Naive thymus-derived CD4-positive, alpha-beta T cell (primary cell): ENCODE data around the gene MAP3K7. TPM values are rescaled to one million over a fixed set of nuclear protein-coding genes. Genes with fewer than 3 reads are reported as not detected.

Experiments used
- ATAC-seq: fragments of 150-1000 bp; cut with Tn5 transposase; 2 replicates; pipeline ENCODE4 v1.10.0; 2021; ENCODE audit warnings: mild to moderate bottlenecking, moderate library complexity
- CTCF ChIA-PET: fragments of 350-600 bp; sonication (Branson Sonifier 250); formaldehyde crosslinking; loops from one replicate; lab custom pipeline; 2021; ENCODE audit warnings: antibody characterized with exemption; lab: Charles Lee
- POLR2A ChIA-PET: fragments of 350-600 bp; sonication (Branson Sonifier 250); formaldehyde crosslinking; loops from one replicate; lab custom pipeline; 2021; ENCODE audit warnings: antibody characterized with exemption, inconsistent platforms; lab: Charles Lee
- DNase-seq, 9 donors: peaks; one replicate each; pipeline versions ENCODE4 v3.0.0 to v3.0.0-alpha.2; 2020 to 2022; ENCODE audit warnings: mixed read lengths in 1 of 9
- H3K27ac ChIP-seq: one replicate; pipeline ENCODE4 v1.7.0; 2013; ENCODE audit warnings: mild to moderate bottlenecking, low read depth, low read length, moderate library complexity
- H3K27me3 ChIP-seq, 2 donors: one replicate each; pipeline ENCODE4 v1.7.0; 2013; ENCODE audit warnings: low read length in 2 of 2, mild to moderate bottlenecking in 2 of 2, moderate library complexity in 2 of 2; ENCODE audit not compliant: control insufficient read depth in 2 of 2, insufficient read depth in 2 of 2
- H3K36me3 ChIP-seq, 3 experiments: 1 replicate in 2 of 3; 2 replicates in 1 of 3; pipeline ENCODE4 v1.7.0; 2013; ENCODE audit warnings: low read length in 3 of 3, mild to moderate bottlenecking in 3 of 3, moderate library complexity in 1 of 3; ENCODE audit not compliant: insufficient read depth in 3 of 3, control insufficient read depth in 2 of 3
- H3K4me1 ChIP-seq, 2 donors: one replicate each; pipeline ENCODE4 v1.7.0; 2013; ENCODE audit warnings: low read length in 2 of 2, mild to moderate bottlenecking in 2 of 2, moderate library complexity in 1 of 2; ENCODE audit not compliant: control insufficient read depth in 2 of 2, insufficient read depth in 2 of 2
- H3K4me3 ChIP-seq: 2 replicates; pipeline ENCODE4 v1.7.0; 2013; ENCODE audit warnings: mild to moderate bottlenecking, low read length
- H3K9me3 ChIP-seq, 3 experiments: 1 replicate in 2 of 3; 2 replicates in 1 of 3; pipeline ENCODE4 v1.7.0; 2013; ENCODE audit warnings: low read length in 3 of 3; ENCODE audit not compliant: control insufficient read depth in 2 of 3
- H3K27ac Mint-ChIP-seq, 9 donors: one replicate each; pipeline ENCODE4 v1.8.0; 2020 to 2022; ENCODE audit warnings: mixed read lengths in 9 of 9, mild to moderate bottlenecking in 8 of 9, moderate library complexity in 5 of 9, inconsistent platforms in 2 of 9
- H3K27me3 Mint-ChIP-seq, 5 donors: one replicate each; pipeline ENCODE4 v1.8.0; 2021 to 2022; ENCODE audit warnings: mixed read lengths in 5 of 5, mild to moderate bottlenecking in 1 of 5
- H3K36me3 Mint-ChIP-seq, 5 donors: one replicate each; pipeline ENCODE4 v1.8.0; 2020 to 2022; ENCODE audit warnings: mixed read lengths in 5 of 5, mild to moderate bottlenecking in 3 of 5, inconsistent platforms in 1 of 5
- H3K4me1 Mint-ChIP-seq, 7 donors: one replicate each; pipeline ENCODE4 v1.8.0; 2020 to 2022; ENCODE audit warnings: mixed read lengths in 7 of 7, mild to moderate bottlenecking in 3 of 7, inconsistent platforms in 1 of 7
- H3K4me3 Mint-ChIP-seq, 10 donors: one replicate each; pipeline ENCODE4 v1.8.0; 2020 to 2022; ENCODE audit warnings: mild to moderate bottlenecking in 10 of 10, mixed read lengths in 10 of 10, moderate library complexity in 6 of 10, inconsistent platforms in 2 of 10
- H3K9me3 Mint-ChIP-seq, 11 donors: one replicate each; pipeline ENCODE4 v1.8.0; 2020 to 2022; ENCODE audit warnings: mixed read lengths in 11 of 11, mild to moderate bottlenecking in 4 of 11, inconsistent platforms in 1 of 11, moderate library complexity in 1 of 11
- intact Hi-C, 2 donors: fragments of 100-400 bp; cut with micrococcal nuclease; formaldehyde crosslinking; loops; one replicate each; pipeline ENCODE4 v1.15.1; 2023
- polyA plus RNA-seq, 2 donors: library from polyadenylated mRNA; unstranded; fragments of 300-500 nt; fragmentation: Illumina TruSeq; gene quantifications; one replicate each; pipeline ENCODE4 v1.2.3, GENCODE V29; 2021
- total RNA-seq, 6 experiments: library from RNA in 5 of 6; stranded (reverse) in 5 of 6; gene quantifications; 1 replicate in 5 of 6; 2 replicates in 1 of 6; pipeline ENCODE4 v1.2.3 and lab custom pipeline; 2021 to 2026

Gene MAP3K7
- total and polyA plus RNA-seq, 7 experiments from 2014 or later = 15.8 to 38.5 (median 25.4) TPM

- no peaks in the 10 kb centered on the region for H3K9me3 ChIP-seq
- POLR2A ChIA-PET = no interaction called here
These were observed 24.1 kb upstream of the MAP3K7 start for GRCh38 chr6:90610751-90611542.

GRCh38 chr6:90610301-90610750 is 23.5 kb upstream of the MAP3K7 start:
- ATAC-seq (no peak), DNase-seq (no peak)
- peaks cover 11 to 16% (median 13%) of the 10 kb centered on the region in 7 donors for H3K4me1 Mint-ChIP-seq
- peaks cover 0 to 3% (median 0%) of the 10 kb centered on the region in 11 donors for H3K9me3 Mint-ChIP-seq
- peaks cover 49 to 75% (median 60%) of the 10 kb centered on the region in 5 donors for H3K27me3 Mint-ChIP-seq
- no peaks in the 10 kb centered on the region for H3K36me3 Mint-ChIP-seq
- H3K4me3 Mint-ChIP-seq = peak overlapping the region; percentile 80 to 92 (median 88)
- peak overlapping the region in 2 of 9 donors; percentile 0 to 5 for H3K27ac Mint-ChIP-seq
- peaks cover 5 to 13% of the 10 kb centered on the region in 2 donors for H3K27me3 ChIP-seq
- peaks cover 4 to 7% of the 10 kb centered on the region in 2 donors for H3K4me1 ChIP-seq
- no peaks in the 10 kb centered on the region for H3K9me3 ChIP-seq
- H3K4me3 ChIP-seq = peak overlapping the region; percentile 65
- no peak overlapping the region for H3K27ac ChIP-seq
- POLR2A ChIA-PET = no interaction called here
- CTCF ChIA-PET = no interaction called here
- intact Hi-C loops = no loop called here
- H3K36me3 ChIP-seq = no peaks in the 10 kb centered on the region

More at GRCh38 chr6:90610751-90611542, 24.1 kb upstream of the MAP3K7 start:
- peak overlapping the region in 2 of 9 donors; percentile 5 to 35 for H3K27ac Mint-ChIP-seq
- H3K27me3 ChIP-seq = peaks cover 5 to 13% of the 10 kb centered on the region in 2 donors
- peak; percentile 56 for ATAC-seq
- peak overlapping the region; percentile 82 to 92 (median 89) for H3K4me3 Mint-ChIP-seq
- peaks cover 0 to 3% (median 0%) of the 10 kb centered on the region in 11 donors for H3K9me3 Mint-ChIP-seq
- H3K27me3 Mint-ChIP-seq = peaks cover 54 to 76% (median 64%) of the 10 kb centered on the region in 5 donors
- CTCF ChIA-PET = no interaction called here
- no peaks in the 10 kb centered on the region for H3K36me3 ChIP-seq
- H3K4me1 Mint-ChIP-seq = peaks cover 11 to 16% (median 13%) of the 10 kb centered on the region in 7 donors
- H3K4me3 ChIP-seq = peak overlapping the region; percentile 65
- intact Hi-C loops = no loop called here
- no peak overlapping the region for H3K27ac ChIP-seq
- H3K4me1 ChIP-seq = peaks cover 4 to 7% of the 10 kb centered on the region in 2 donors
- DNase-seq = peak in 7 of 9 donors; percentile 10 to 63 (median 13)
- no peaks in the 10 kb centered on the region for H3K36me3 Mint-ChIP-seq

- ATAC-seq = no peak
- intact Hi-C loops = no loop called here
- H3K9me3 ChIP-seq = no peaks in the 10 kb centered on the region
- Mint-ChIP-seq H3K4me3 (no peak overlapping the region), H3K27me3 (peaks cover 33 to 76% (median 47%) of the 10 kb centered on the region in 5 donors), H3K36me3 (no peaks in the 10 kb centered on the region), H3K9me3 (peaks cover 0 to 3% (median 0%) of the 10 kb centered on the region in 11 donors), H3K27ac (no peak overlapping the region), H3K4me1 (peaks cover 6 to 10% (median 7%) of the 10 kb centered on the region in 7 donors)
- peaks cover 0 to 5% of the 10 kb centered on the region in 2 donors for H3K27me3 ChIP-seq
- H3K4me3 ChIP-seq = no peak overlapping the region
- H3K4me1 ChIP-seq = no peaks in the 10 kb centered on the region
- no peaks in the 10 kb centered on the region for H3K36me3 ChIP-seq
- CTCF ChIA-PET = interaction anchor here (0.7 kb wide), 1 partner anchor 10 kb away, joined by 5 read pairs; no protein-coding TSS in a partner anchor
- no peak overlapping the region for H3K27ac ChIP-seq
- POLR2A ChIA-PET = interaction anchor here (0.6 kb wide), 1 partner anchor 17 kb away, joined by 4 read pairs; no protein-coding TSS in a partner anchor
- DNase-seq = no peak
These were observed 19.0 kb upstream of the MAP3K7 start for GRCh38 chr6:90605749-90606340.

- Mint-ChIP-seq H3K27me3 (peaks cover 20 to 73% (median 35%) of the 10 kb centered on the region in 5 donors), H3K36me3 (no peaks in the 10 kb centered on the region), H3K4me1 (no peaks in the 10 kb centered on the region), H3K9me3 (peaks cover 0 to 2% (median 0%) of the 10 kb centered on the region in 11 donors), H3K4me3 (no peak overlapping the region), H3K27ac (no peak overlapping the region)
- no peak overlapping the region for H3K27ac ChIP-seq
- peaks cover 0 to 4% of the 10 kb centered on the region in 2 donors for H3K27me3 ChIP-seq
- CTCF ChIA-PET = interaction anchor here (1.1 kb wide), 1 partner anchor 966 kb away, joined by 3 read pairs; the partner anchor contains the start of gene LYRM2
- no peaks in the 10 kb centered on the region for H3K9me3 ChIP-seq
- no peaks in the 10 kb centered on the region for H3K36me3 ChIP-seq
- POLR2A ChIA-PET = no interaction called here
- no peak overlapping the region for H3K4me3 ChIP-seq
- DNase-seq (no peak), ATAC-seq (no peak)
- intact Hi-C loops = no loop called here
- H3K4me1 ChIP-seq = no peaks in the 10 kb centered on the region
These were observed 17.7 kb upstream of the MAP3K7 start for GRCh38 chr6:90604546-90604945.

- H3K4me3 ChIP-seq = no peak overlapping the region
- H3K4me1 ChIP-seq = no peaks in the 10 kb centered on the region
- ATAC-seq = no peak
- H3K27me3 ChIP-seq = peaks cover 0 to 7% of the 10 kb centered on the region in 2 donors
- intact Hi-C loops = no loop called here
- Mint-ChIP-seq H3K27me3 (peaks cover 37 to 63% (median 42%) of the 10 kb centered on the region in 5 donors), H3K9me3 (no peaks in the 10 kb centered on the region), H3K36me3 (no peaks in the 10 kb centered on the region), H3K4me3 (no peak overlapping the region), H3K4me1 (peaks cover 0 to 3% (median 0%) of the 10 kb centered on the region in 7 donors), H3K27ac (no peak overlapping the region)
- no peak overlapping the region for H3K27ac ChIP-seq
- H3K36me3 ChIP-seq = no peaks in the 10 kb centered on the region
- no peaks in the 10 kb centered on the region for H3K9me3 ChIP-seq
- CTCF ChIA-PET = interaction anchor here (0.6 kb wide), 1 partner anchor 1234 kb away, joined by 3 read pairs; no protein-coding TSS in a partner anchor
- POLR2A ChIA-PET = no interaction called here
- DNase-seq = no peak
These were observed 12.3 kb upstream of the MAP3K7 start for GRCh38 chr6:90599151-90599550.

- H3K4me3 ChIP-seq = no peak overlapping the region
- Mint-ChIP-seq H3K9me3 (no peaks in the 10 kb centered on the region), H3K27me3 (peaks cover 37 to 63% (median 46%) of the 10 kb centered on the region in 5 donors), H3K27ac (no peak overlapping the region), H3K4me1 (peaks cover 0 to 3% (median 0%) of the 10 kb centered on the region in 7 donors), H3K36me3 (no peaks in the 10 kb centered on the region), H3K4me3 (no peak overlapping the region)
- no peaks in the 10 kb centered on the region for H3K36me3 ChIP-seq
- H3K27me3 ChIP-seq = peaks cover 0 to 7% of the 10 kb centered on the region in 2 donors
- intact Hi-C loops = no loop called here
- no peaks in the 10 kb centered on the region for H3K9me3 ChIP-seq
- H3K4me1 ChIP-seq = no peaks in the 10 kb centered on the region
- no peak overlapping the region for H3K27ac ChIP-seq
- ATAC-seq = no peak
- no peak for DNase-seq
- POLR2A ChIA-PET = no interaction called here
- CTCF ChIA-PET = no interaction called here
These were observed 11.5 kb upstream of the MAP3K7 start for GRCh38 chr6:90598192-90598951.
